ENCODE measurements around the gene IL17RD. TPM values are rescaled to one million over a fixed set of nuclear protein-coding genes. Genes with fewer than 3 reads are reported as not detected.

The IL17RD gene
- total and polyA plus RNA-seq, 2 of the 13 experiments (the other 11 are each of a cell fraction or from before 2014, with no cell fraction given): 0.28 to 0.31 TPM

DNA sequence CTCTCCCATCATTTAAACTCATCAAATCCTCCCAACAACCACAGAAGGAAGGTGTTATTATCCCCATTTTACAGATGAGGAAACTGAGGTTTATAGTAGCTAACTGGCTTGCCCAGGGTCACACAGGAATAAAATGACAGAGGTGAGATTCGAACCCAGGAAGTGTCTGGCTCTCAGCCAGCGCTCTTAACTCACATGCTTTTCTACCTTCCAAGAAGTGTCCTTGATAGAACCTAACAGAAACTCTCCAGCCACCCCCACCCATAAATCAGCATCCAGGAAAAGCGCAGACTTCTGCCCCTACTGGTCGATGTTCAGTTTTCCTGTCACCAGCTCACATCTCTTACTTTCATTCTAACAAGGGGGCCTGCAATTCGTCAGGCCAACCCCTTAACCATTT is 52.9 kb downstream of the IL17RD start (continued):
- no peak for TF ChIP-seq RBM39 (IDR thresholded peaks at IDR 0.05; ENCODE audit: low read depth, low read length, poor library complexity, severe bottlenecking)

DNA sequence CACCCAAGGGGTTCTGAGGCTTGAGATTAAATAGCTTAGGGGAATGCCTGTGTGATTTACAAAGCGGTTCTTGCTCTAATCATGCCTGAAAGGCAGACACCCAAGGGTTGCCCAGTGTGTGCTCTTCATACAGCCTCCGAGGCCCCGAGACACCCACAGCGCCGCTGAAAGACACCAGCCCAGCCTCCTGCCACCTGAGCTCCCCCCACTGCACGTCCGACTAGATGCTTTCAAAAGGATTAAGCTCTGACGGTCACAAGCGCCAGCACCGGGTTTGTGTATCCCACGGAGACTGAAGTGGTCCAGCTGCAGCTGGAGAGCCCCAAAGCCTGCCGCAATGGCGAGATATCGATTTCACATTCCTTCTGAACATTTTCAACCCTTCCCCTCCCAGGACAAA is 54.4 kb downstream of the IL17RD start:
- CTCF ChIA-PET (ENCODE audit: low intra/inter-chr PET ratio, low total read pairs): no interaction called here
- DNase-seq (ENCODE audit: low spot score): no peak
- Histone ChIP-seq H3K4me3 (replicated peaks in 1 of 3; ENCODE audit: insufficient read depth in 1 of 3, low read depth in 2 of 3, low read length in 3 of 3) (no peak overlapping the region; a peak in 1 of 6 replicates), H3K9ac (ENCODE audit: insufficient read depth, low read depth, low read length) (no peak overlapping the region), H3K79me2 (ENCODE audit: insufficient read depth, low read length) (no peaks in the 10 kb centered on the region), H3K27ac (ENCODE audit: extremely low read length, insufficient read depth, low read length) (no peak overlapping the region), H2AFZ (ENCODE audit: low read length) (no peak overlapping the region), H3K4me1 (ENCODE audit: insufficient read depth, low read length) (peaks cover 11% of the 10 kb centered on the region; the same call in 1 of the 2 replicates), H3K36me3 (replicated peaks in 1 of 2; ENCODE audit: control insufficient read depth in 1 of 2, insufficient read depth in 2 of 2, low read length in 2 of 2) (no peaks in the 10 kb centered on the region), H3K4me2 (ENCODE audit: low read depth, low read length) (no peak overlapping the region), H3K27me3 (ENCODE audit: control insufficient read depth in 1 of 2, insufficient read depth in 2 of 2, low read length in 2 of 2) (peaks cover 0 to 16% of the 10 kb centered on the region in 2 experiments; a peak in 2 of 5 replicates), H4K20me1 (ENCODE audit: insufficient read depth, low read length) (no peaks in the 10 kb centered on the region), H3K9me3 (ENCODE audit: low read length) (no peaks in the 10 kb centered on the region)
- in situ Hi-C loops (cut with HindIII; ENCODE audit: extremely low pct_ligation_motif_present, low pct_unique_long_range_greater_than_20kb): no loop called here
- 45% methylated on average over 4 of the region's 14 CpGs for WGBS (ENCODE audit: low lambda C conversion rate)
- ATAC-seq: no peak
- intact Hi-C loops (cut with micrococcal nuclease; ENCODE audit: unreplicated experiment): no loop called here
- no TSS peak for BruUV-seq (replicated peaks)
- FAIRE-seq: no peak
- POLR2A ChIA-PET: no interaction called here
- TF ChIP-seq, protein P1, sequence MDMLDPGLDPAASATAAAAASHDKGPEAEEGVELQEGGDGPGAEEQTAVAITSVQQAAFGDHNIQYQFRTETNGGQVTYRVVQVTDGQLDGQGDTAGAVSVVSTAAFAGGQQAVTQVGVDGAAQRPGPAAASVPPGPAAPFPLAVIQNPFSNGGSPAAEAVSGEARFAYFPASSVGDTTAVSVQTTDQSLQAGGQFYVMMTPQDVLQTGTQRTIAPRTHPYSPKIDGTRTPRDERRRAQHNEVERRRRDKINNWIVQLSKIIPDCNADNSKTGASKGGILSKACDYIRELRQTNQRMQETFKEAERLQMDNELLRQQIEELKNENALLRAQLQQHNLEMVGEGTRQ (IDR thresholded peaks at IDR 0.05; ENCODE audit: low read depth, low read length): no peak
- TF ChIP-seq, protein P1 (CRISPR knock-in tag; IDR thresholded peaks at IDR 0.05; ENCODE audit: borderline replicate concordance): no peak
- TF ChIP-seq ZNF317 (CRISPR knock-in tag; IDR thresholded peaks at IDR 0.05): no peak
- TF ChIP-seq HNRNPL (IDR thresholded peaks at IDR 0.05; ENCODE audit: low read depth, low read length): no peak
- TF ChIP-seq SAP130 (CRISPR knock-in tag; IDR thresholded peaks at IDR 0.05; ENCODE audit: low read depth): no peak
- TF ChIP-seq, protein P2, sequence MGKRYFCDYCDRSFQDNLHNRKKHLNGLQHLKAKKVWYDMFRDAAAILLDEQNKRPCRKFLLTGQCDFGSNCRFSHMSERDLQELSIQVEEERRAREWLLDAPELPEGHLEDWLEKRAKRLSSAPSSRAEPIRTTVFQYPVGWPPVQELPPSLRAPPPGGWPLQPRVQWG (CRISPR knock-in tag; IDR thresholded peaks at IDR 0.05; ENCODE audit: borderline replicate concordance, low read depth): no peak
- TF ChIP-seq, protein P3, sequence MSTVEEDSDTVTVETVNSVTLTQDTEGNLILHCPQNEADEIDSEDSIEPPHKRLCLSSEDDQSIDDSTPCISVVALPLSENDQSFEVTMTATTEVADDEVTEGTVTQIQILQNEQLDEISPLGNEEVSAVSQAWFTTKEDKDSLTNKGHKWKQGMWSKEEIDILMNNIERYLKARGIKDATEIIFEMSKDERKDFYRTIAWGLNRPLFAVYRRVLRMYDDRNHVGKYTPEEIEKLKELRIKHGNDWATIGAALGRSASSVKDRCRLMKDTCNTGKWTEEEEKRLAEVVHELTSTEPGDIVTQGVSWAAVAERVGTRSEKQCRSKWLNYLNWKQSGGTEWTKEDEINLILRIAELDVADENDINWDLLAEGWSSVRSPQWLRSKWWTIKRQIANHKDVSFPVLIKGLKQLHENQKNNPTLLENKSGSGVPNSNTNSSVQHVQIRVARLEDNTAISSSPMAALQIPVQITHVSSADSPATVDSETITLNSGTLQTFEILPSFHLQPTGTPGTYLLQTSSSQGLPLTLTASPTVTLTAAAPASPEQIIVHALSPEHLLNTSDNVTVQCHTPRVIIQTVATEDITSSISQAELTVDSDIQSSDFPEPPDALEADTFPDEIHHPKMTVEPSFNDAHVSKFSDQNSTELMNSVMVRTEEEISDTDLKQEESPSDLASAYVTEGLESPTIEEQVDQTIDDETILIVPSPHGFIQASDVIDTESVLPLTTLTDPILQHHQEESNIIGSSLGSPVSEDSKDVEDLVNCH (CRISPR knock-in tag; IDR thresholded peaks at IDR 0.05): no peak
- TF ChIP-seq SAFB2 (CRISPR knock-in tag; IDR thresholded peaks at IDR 0.05; ENCODE audit: borderline replicate concordance, low read depth): no peak
- TF ChIP-seq, protein P4, sequence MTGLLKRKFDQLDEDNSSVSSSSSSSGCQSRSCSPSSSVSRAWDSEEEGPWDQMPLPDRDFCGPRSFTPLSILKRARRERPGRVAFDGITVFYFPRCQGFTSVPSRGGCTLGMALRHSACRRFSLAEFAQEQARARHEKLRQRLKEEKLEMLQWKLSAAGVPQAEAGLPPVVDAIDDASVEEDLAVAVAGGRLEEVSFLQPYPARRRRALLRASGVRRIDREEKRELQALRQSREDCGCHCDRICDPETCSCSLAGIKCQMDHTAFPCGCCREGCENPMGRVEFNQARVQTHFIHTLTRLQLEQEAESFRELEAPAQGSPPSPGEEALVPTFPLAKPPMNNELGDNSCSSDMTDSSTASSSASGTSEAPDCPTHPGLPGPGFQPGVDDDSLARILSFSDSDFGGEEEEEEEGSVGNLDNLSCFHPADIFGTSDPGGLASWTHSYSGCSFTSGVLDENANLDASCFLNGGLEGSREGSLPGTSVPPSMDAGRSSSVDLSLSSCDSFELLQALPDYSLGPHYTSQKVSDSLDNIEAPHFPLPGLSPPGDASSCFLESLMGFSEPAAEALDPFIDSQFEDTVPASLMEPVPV (CRISPR knock-in tag; IDR thresholded peaks at IDR 0.05): no peak
- TF ChIP-seq DPF2 (CRISPR knock-in tag; IDR thresholded peaks at IDR 0.05; ENCODE audit: borderline replicate concordance, low read depth): no peak
- TF ChIP-seq, protein P5, sequence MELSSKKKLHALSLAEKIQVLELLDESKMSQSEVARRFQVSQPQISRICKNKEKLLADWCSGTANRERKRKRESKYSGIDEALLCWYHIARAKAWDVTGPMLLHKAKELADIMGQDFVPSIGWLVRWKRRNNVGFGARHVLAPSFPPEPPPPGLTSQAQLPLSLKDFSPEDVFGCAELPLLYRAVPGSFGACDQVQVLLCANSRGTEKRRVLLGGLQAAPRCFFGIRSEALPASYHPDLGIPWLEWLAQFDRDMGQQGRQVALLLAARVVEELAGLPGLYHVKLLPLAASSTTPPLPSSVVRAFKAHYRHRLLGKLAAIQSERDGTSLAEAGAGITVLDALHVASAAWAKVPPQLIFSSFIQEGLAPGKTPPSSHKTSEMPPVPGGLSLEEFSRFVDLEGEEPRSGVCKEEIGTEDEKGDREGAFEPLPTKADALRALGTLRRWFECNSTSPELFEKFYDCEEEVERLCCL (CRISPR knock-in tag; IDR thresholded peaks at IDR 0.05; ENCODE audit: borderline replicate concordance): no peak
- TF ChIP-seq BRD4 (CRISPR knock-in tag; IDR thresholded peaks at IDR 0.05): no peak
- TF ChIP-seq ZFP62 (CRISPR knock-in tag; IDR thresholded peaks at IDR 0.05): no peak
- no peak for TF ChIP-seq ZNF747 (CRISPR knock-in tag; IDR thresholded peaks at IDR 0.05; ENCODE audit: borderline replicate concordance)

Data from HepG2 (cell line).